Bone marrow (tissue), 2 donors: ENCODE data around the gene WEE1.
"Not testable (repeated sequence)": the region's sequence is repeated elsewhere in the genome, so short reads cannot be mapped to it uniquely, and the experiment has no call there.

Experiments used
- DNase-seq, 2 donors: peaks; one replicate each; lab custom pipeline; 2025; lab: John Stamatoyannopoulos, UW

Gene WEE1

GRCh38 chr11:9573052-9573774 lies at the start of gene WEE1:
Gene WEE1, plus strand, starts transcription at chr11:9573670. Its CDS starts 264 bp downstream, at chr11:9573934.
- peak; percentile 93 to 99 for DNase-seq

- no peak for DNase-seq
Measured at GRCh38 chr11:9524001-9524400, 49.5 kb upstream of the WEE1 start.

DNA sequence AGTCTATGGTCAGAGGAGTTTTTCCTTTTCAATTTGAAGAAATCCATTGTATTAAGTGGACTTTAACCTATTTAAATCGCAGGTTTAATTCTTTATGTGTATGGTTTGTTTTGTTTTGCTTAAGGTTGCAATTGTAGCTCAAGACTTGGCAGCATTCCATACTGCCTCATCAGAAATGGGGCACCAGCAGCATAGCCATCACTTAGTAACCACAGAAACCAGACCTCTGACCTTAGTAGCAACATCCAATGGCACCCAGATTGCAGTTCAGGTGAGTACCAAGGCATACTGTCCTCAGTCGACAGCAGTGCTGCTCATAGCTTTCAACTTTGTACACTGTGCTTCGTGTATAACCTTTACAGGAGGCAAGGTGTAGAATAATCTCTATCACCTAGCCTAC lies 48.4 kb upstream of the WEE1 start:
- no peak for DNase-seq

- no peak for DNase-seq
Measured at GRCh38 chr11:9527481-9528135, 45.9 kb upstream of the WEE1 start.

- DNase-seq, result no peak
Measured at GRCh38 chr11:9528136-9528501, 45.4 kb upstream of the WEE1 start.

DNA sequence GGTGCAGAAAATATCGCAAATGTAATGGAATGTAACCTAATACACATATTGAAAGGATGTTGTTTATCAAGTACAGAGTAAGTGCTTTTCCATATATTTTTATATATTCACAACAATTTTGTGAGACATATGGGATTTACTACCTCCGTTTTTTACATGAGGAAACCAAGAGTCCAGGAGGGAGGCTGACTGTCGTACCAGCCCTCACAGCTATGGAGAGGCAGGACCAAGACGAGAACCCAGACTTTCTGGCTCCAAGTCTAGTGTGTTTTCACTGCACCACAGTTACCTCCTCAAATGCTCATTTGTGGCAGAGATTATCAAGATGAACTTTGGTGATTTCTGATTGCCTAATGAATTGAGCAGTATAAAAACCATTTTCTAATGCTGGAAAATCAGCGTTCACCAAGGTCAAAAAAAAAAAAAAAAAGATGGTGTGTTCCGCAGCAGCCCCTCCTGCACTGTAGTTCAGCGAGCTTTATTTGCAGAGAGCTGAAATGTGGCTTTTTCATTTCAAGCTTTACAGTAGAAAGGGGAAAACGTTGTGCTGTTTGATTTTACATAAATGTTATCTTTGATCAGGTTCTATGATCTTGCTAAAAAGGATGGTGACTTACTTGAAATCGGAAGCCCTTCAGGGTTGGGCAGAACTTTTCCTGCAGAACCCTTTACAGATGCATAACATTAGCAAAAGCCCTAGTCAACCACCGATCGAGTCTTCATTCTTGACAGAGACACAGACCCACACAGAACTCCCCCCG lies 44.7 kb upstream of the WEE1 start:
- no peak for DNase-seq

DNA sequence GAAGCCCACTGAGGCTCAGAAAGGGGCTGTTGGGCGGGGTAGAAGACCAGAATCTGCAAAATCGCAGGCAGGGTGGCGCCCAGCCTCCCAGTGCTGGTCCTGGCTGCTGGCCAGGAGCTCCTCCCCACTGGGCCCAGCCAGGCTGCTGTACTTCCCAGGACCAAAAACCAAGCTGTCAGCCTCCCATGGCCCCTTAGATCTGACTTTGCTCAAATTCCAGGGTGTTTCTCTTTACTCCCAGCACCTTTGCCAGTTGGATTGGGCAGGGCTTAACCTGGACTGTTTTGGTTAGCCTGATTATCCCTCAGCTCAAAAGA lies 44.2 kb upstream of the WEE1 start:
- no peak for DNase-seq

- DNase-seq, result no peak
Measured at GRCh38 chr11:9530020-9530621, 43.3 kb upstream of the WEE1 start.

DNA sequence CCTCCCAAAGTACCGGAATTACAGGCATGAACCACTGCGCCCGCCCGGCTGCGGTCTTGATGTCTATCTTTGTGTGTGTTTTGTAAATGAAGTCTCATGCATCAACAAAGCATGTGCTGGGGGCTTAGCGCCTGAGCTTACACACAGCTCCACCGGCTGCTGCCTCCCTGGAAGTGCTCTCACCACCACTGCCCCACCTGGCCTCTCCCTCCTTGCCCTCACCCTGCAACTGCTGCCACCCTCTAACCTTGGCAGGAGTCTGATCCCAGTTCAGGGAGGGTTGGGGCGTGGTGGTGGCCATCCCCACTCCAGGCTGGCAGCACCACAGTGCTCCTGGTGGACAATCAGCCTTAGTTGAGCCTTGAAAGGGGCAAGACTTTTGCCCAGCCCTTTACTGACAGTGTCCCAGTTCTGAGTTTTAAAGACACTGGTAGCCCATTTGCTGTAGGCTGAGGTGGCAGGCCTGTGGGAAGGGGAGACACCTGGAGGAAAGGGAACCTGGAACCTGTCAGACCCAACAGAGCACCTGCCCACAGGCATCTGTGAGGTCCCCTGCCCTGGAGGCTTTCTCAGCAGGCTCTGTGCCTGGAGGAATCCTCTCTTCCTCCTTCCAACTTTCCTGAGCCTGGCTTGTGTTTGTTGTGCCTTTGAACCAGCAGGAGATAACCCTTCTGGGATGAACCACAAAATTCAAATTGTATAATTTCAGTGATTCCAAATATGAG lies 42.4 kb upstream of the WEE1 start:
- no peak for DNase-seq

GRCh38 chr11:9533058-9533457 lies 40.4 kb upstream of the WEE1 start:
- DNase-seq, result no peak

DNA sequence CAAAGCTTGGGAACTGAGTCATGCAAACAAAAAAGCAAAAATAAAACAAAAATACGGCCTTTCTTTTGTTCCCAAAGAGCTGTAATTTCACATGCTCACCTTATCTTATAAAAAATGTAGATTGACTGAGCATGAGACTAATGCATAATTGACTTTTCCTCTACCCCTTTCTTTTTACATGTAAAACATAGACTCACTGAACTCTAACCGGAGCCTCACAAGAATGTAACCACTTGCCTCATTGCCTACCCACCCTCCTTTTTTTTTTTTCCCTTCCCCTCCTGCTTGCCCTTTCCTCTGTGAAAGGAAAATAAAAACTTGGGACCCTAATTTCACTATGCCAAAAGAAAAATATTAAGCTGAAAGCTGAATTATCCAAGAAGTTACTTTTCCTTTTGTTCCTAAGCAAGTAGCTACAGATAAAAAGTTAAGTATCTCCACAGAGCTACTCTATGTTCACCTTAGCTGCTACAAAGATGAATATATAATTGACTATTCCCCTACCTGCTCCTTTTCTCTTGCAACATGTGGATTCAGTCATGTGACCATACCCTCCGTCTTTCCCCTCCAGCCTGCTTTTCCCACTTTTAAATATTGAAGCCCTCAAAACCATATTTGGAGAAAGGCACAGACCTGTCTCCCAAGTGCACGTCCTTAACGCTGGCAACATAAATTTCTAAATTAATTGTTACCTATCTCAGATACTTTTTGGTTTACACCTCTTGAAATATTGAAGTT lies 39.6 kb upstream of the WEE1 start:
- no peak for DNase-seq

DNA sequence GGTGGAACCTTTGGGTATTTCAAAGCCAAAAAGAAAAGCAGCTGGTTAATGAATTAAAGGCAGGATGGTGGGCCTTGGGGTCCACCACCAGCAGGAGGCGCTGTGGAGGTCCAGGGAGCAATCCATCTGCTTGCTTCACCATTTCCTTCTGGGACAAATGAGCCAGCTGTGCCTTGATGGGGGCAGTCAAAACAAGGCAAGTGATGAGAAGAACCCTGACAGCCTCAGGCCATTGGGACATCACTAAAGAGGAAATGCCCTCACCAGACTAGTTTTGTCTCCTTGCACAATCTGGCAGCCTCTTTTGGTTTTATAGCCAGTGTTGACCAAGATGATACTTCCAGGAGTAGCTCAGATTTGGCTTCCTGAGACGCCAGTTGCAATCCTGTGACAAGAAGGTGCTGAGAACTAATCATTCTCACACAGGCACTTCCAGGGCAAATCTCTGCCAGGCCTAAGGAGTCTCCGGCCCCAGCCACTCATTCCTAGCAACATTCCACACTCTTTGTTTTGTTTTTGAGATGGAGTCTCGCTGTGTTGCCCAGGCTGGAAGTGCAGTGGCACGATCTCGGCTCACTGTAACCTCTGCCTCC lies 38.2 kb upstream of the WEE1 start:
- peak; percentile 59 for DNase-seq

GRCh38 chr11:9538548-9538947 lies 34.9 kb upstream of the WEE1 start:
- DNase-seq, result no peak

DNA sequence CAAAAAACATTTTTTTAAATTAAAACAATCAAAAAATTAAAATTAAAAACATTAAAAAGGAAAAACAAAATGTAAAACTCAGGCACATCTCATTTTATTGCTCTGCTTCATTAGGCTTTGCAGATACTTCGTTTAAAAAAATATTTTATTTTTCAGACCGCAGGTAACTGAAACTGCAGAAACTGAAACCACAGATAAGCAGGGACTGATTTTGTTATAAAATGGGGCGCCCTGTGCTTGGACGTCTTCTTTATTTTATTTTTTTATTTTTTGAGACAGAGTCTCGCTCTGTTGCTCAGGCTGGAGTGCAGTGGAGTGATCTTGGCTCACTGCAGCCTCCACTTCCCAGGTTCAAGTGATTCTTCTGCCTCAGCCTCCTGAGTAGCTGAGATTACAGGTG lies 24.3 kb upstream of the WEE1 start:
- not testable (repeated sequence) for DNase-seq

- no peak for DNase-seq
Measured at GRCh38 chr11:9550191-9550628, 23.3 kb upstream of the WEE1 start.

GRCh38 chr11:9561279-9561982 lies 12.0 kb upstream of the WEE1 start:
- DNase-seq, result no peak

DNA sequence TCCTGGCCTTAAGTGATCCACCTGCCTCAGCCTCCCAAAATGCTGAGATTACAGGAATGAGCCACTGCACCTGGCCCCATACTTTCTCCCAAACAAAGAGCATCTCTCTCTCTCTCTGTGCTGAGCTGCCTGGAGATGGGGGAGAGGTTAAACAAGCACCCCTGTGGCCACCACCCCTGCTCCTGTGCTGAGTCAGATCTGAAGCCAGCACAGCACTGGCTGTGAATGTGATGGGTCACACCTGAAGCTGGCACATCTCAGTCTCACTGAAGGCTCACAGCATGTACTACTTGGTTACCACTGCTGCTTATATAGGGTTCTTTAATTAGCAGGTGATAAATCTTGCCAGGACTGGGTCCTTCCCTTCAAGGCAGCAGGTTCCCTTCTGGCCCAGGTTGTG lies 10.8 kb upstream of the WEE1 start:
- no peak for DNase-seq

DNA sequence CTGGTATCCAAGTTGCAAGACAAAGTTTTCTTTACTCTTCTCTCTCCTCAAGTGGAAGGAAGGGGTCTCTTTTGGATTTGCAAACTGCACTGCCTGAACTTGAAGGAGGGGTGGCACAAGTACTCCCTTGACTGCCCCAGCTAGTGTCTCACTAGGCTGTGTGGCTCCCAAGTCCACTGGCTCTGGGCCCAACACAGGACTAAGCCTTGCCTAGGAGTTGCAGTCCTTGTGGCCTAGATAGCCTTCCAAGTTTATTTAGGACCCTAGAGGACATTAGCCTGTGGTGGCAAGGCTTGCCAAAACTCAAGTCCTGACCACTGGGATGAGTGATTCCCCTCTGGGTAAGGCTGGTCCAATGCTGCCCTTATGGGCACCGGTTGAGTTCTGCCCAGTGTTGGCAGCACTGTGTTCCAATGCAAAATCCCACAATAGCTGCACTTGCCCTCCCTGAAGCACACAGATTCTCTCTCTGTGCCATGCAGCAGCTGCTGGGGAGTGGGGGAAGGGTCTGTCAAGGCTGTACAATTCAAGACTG lies 10.2 kb upstream of the WEE1 start:
- DNase-seq, result no peak

- DNase-seq, result peak in 1 of 2 donors; percentile 92
Measured at GRCh38 chr11:9565822-9566560, 7.5 kb upstream of the WEE1 start.
